ENCODE results near the gene MAIP1. TPM values are rescaled to one million over a fixed set of nuclear protein-coding genes. Genes with fewer than 3 reads are reported as not detected.
"Not testable (repeated sequence)": the region's sequence is repeated elsewhere in the genome, so short reads cannot be mapped to it uniquely, and the experiment has no call there.

MAIP1 gene
- 16.1 TPM for polyA plus RNA-seq (2013, experiment 1 of 2; ENCODE audit: insufficient read length)
- polyA plus RNA-seq (2013, experiment 2 of 2; ENCODE audit: insufficient read length): 18.0 TPM

- peak; percentile 86 for DNase-seq
Observed at GRCh38 chr2:199955339-199956061, at the start of gene MAIP1, which contains the start of gene TYW5. Gene MAIP1, plus strand, starts transcription at chr2:199955582. Its CDS starts 217 bp downstream, at chr2:199955799. Gene TYW5, minus strand, starts transcription at chr2:199955491. Its CDS starts 21 bp downstream, at chr2:199955470.

- DNase-seq: no peak
Observed at GRCh38 chr2:199907008-199907714, 48.2 kb upstream of the MAIP1 start.

GRCh38 chr2:199910338-199911051 is 44.9 kb upstream of the MAIP1 start:
- no peak for DNase-seq

- peak; percentile 97 for DNase-seq
Observed at GRCh38 chr2:199911052-199911876, 44.1 kb upstream of the MAIP1 start, which contains the start of gene C2orf69. Gene C2orf69, plus strand, starts transcription at chr2:199911293. Its CDS starts 146 bp downstream, at chr2:199911439.

GRCh38 chr2:199911877-199912161 is 43.6 kb upstream of the MAIP1 start:
- no peak for DNase-seq

- not testable (repeated sequence) for DNase-seq
Observed at GRCh38 chr2:199912553-199913114, 42.7 kb upstream of the MAIP1 start.

GRCh38 chr2:199914372-199914958 is 40.9 kb upstream of the MAIP1 start:
- no peak for DNase-seq

GRCh38 chr2:199916980-199917379 is 38.4 kb upstream of the MAIP1 start:
- DNase-seq: no peak

- DNase-seq: no peak
Observed at GRCh38 chr2:199922856-199923255, 32.5 kb upstream of the MAIP1 start.

- no peak for DNase-seq
Observed at GRCh38 chr2:199923924-199924323, 31.5 kb upstream of the MAIP1 start.

GRCh38 chr2:199926806-199927205 is 28.6 kb upstream of the MAIP1 start:
- DNase-seq: no peak

GRCh38 chr2:199928226-199928625 is 27.2 kb upstream of the MAIP1 start:
- DNase-seq: no peak

- no peak for DNase-seq
Observed at GRCh38 chr2:199928626-199929025, 26.8 kb upstream of the MAIP1 start.

- DNase-seq: no peak
Observed at GRCh38 chr2:199929262-199929661, 26.1 kb upstream of the MAIP1 start.

GRCh38 chr2:199932312-199932855 is 23.0 kb upstream of the MAIP1 start:
- DNase-seq: peak; percentile 39

- no peak for DNase-seq
Observed at GRCh38 chr2:199933466-199933865, 21.9 kb upstream of the MAIP1 start.

GRCh38 chr2:199936554-199936953 is 18.8 kb upstream of the MAIP1 start:
- DNase-seq: no peak

- peak; percentile 30 for DNase-seq
Observed at GRCh38 chr2:199940373-199940772, 15.0 kb upstream of the MAIP1 start.

GRCh38 chr2:199943373-199943772 is 12.0 kb upstream of the MAIP1 start:
- no peak for DNase-seq

- DNase-seq: no peak
Observed at GRCh38 chr2:199946196-199946595, 9.2 kb upstream of the MAIP1 start.

- DNase-seq: no peak
Observed at GRCh38 chr2:199946836-199947235, 8.5 kb upstream of the MAIP1 start.
